GM23338 (cell line): Measurements from ENCODE around the gene DNAH17. TPM values are rescaled to one million over a fixed set of nuclear protein-coding genes. Genes with fewer than 3 reads are reported as not detected.

Source experiments
- ATAC-seq: fragments of 200-7000 bp; cut with Tn5 transposase; 3 replicates; pipeline ENCODE4 v1.9.1; 2020
- DNase-seq: peaks from one replicate; pipeline ENCODE4 v3.0.0-alpha.2; 2015; ENCODE audit warnings: low spot score
- H2AFZ ChIP-seq: fragments of 200-600 bp; sonication (generic); 2 replicates; pipeline ENCODE4 v1.8.0; 2016; ENCODE audit warnings: antibody characterized with exemption, mild to moderate bottlenecking, moderate library complexity
- H3F3A ChIP-seq: fragments of 200-600 bp; sonication (generic); replicated peaks from 2 replicates; pipeline ENCODE4 v1.8.0; 2017; ENCODE audit warnings: antibody characterized with exemption, mixed run types, low read depth
- H3K27ac ChIP-seq: fragments of 200-600 bp; sonication (generic); 2 replicates; pipeline ENCODE4 v1.6.1; 2016; ENCODE audit warnings: low read depth
- H3K27me3 ChIP-seq: fragments of 200-600 bp; sonication (generic); 2 replicates; pipeline ENCODE4 v1.8.0; 2016; ENCODE audit warnings: mild to moderate bottlenecking, mixed run types, moderate library complexity; ENCODE audit not compliant: insufficient read depth
- H3K36me3 ChIP-seq: fragments of 200-600 bp; sonication (generic); 2 replicates; pipeline ENCODE4 v1.8.0; 2016; ENCODE audit warnings: mild to moderate bottlenecking; ENCODE audit not compliant: insufficient read depth
- H3K4me1 ChIP-seq: fragments of 200-600 bp; sonication (generic); 2 replicates; pipeline ENCODE4 v1.8.0; 2016; ENCODE audit warnings: mild to moderate bottlenecking, moderate library complexity; ENCODE audit not compliant: insufficient read depth
- H3K4me2 ChIP-seq: fragments of 200-600 bp; sonication (generic); 2 replicates; pipeline ENCODE4 v1.7.1; 2017; ENCODE audit warnings: mixed run types
- H3K4me3 ChIP-seq: fragments of 200-600 bp; sonication (generic); 2 replicates; pipeline ENCODE4 v1.6.1; 2016; ENCODE audit warnings: mixed run types
- H3K79me2 ChIP-seq: fragments of 200-600 bp; sonication (generic); replicated peaks from 2 replicates; pipeline ENCODE4 v1.8.0; 2017; ENCODE audit warnings: mild to moderate bottlenecking; ENCODE audit not compliant: insufficient read depth
- H3K9me2 ChIP-seq: fragments of 200-600 bp; sonication (generic); 2 replicates; pipeline ENCODE4 v1.8.0; 2017; ENCODE audit not compliant: insufficient read depth
- H4K20me1 ChIP-seq: fragments of 200-600 bp; sonication (generic); replicated peaks from 2 replicates; pipeline ENCODE4 v1.8.0; 2017; ENCODE audit warnings: mild to moderate bottlenecking; ENCODE audit not compliant: insufficient read depth
- H3K27ac Mint-ChIP-seq: 2 replicates; pipeline ENCODE4 v1.8.0; 2020; ENCODE audit warnings: inconsistent platforms, mild to moderate bottlenecking, moderate library complexity, mixed read lengths
- H3K27me3 Mint-ChIP-seq: 3 replicates; pipeline ENCODE4 v1.8.0; 2022; ENCODE audit warnings: low read depth, mild to moderate bottlenecking, moderate library complexity, mixed read lengths, inconsistent platforms; ENCODE audit not compliant: insufficient read depth, poor library complexity
- H3K36me3 Mint-ChIP-seq: 3 replicates; pipeline ENCODE4 v1.8.0; 2021; ENCODE audit warnings: low read depth, mild to moderate bottlenecking, inconsistent platforms, moderate library complexity, mixed read lengths
- H3K4me1 Mint-ChIP-seq: 3 replicates; pipeline ENCODE4 v1.8.0; 2020; ENCODE audit warnings: mild to moderate bottlenecking, inconsistent platforms, mixed read lengths
- H3K4me3 Mint-ChIP-seq: 3 replicates; pipeline ENCODE4 v1.8.0; 2021; ENCODE audit warnings: moderate library complexity, mild to moderate bottlenecking, inconsistent platforms, mixed read lengths
- H3K9me3 Mint-ChIP-seq: 3 replicates; pipeline ENCODE4 v1.8.0; 2020; ENCODE audit warnings: moderate library complexity, mild to moderate bottlenecking, inconsistent platforms, mixed read lengths
- CREB1 ChIP-seq: fragments of 250-450 bp; sonication (Bioruptor Pico); IDR thresholded peaks from 2 replicates; pipeline ENCODE4 v1.5.0; 2020; ENCODE audit warnings: low read depth, mild to moderate bottlenecking, moderate library complexity
- EZH2 ChIP-seq: fragments of 200-600 bp; sonication (generic); IDR thresholded peaks from one replicate; pipeline ENCODE4 v1.8.0; 2017; ENCODE audit warnings: antibody characterized with exemption, mild to moderate bottlenecking, low read depth; ENCODE audit not compliant: unreplicated experiment
- EZH2phosphoT487 ChIP-seq: fragments of 200-600 bp; sonication (generic); IDR thresholded peaks from one replicate; pipeline ENCODE4 v1.8.1; 2018; ENCODE audit warnings: antibody characterized with exemption; ENCODE audit not compliant: unreplicated experiment
- JUNB ChIP-seq: IDR thresholded peaks from one replicate; pipeline ENCODE4 v1.6.1; 2016; ENCODE audit warnings: antibody characterized with exemption; ENCODE audit not compliant: unreplicated experiment
- NANOG ChIP-seq: IDR thresholded peaks from 2 replicates; pipeline ENCODE4 v1.6.1; 2016; ENCODE audit warnings: antibody characterized with exemption, borderline replicate concordance
- POLR2AphosphoS5 ChIP-seq: IDR thresholded peaks from 2 replicates; pipeline ENCODE4 v1.6.1; 2016; ENCODE audit warnings: antibody characterized with exemption, low read depth
- REST ChIP-seq: IDR thresholded peaks from one replicate; pipeline ENCODE4 v1.6.1; 2018; ENCODE audit warnings: antibody characterized with exemption; ENCODE audit not compliant: unreplicated experiment
- STAT1 ChIP-seq: IDR thresholded peaks from one replicate; pipeline ENCODE4 v1.6.1; 2016; ENCODE audit warnings: antibody characterized with exemption; ENCODE audit not compliant: unreplicated experiment
- ZNF114 ChIP-seq: fragments of 250-450 bp; sonication (Bioruptor Pico); IDR thresholded peaks from 2 replicates; pipeline ENCODE4 v1.5.0; 2020; ENCODE audit warnings: mild to moderate bottlenecking, moderate library complexity
- ZNF331 ChIP-seq: fragments of 250-450 bp; sonication (Bioruptor Pico); IDR thresholded peaks from 2 replicates; pipeline ENCODE4 v1.5.0; 2020; ENCODE audit warnings: low read depth, mild to moderate bottlenecking, moderate library complexity
- ZNF462 ChIP-seq: fragments of 250-450 bp; sonication (Bioruptor Pico); IDR thresholded peaks from 2 replicates; pipeline ENCODE4 v1.5.0; 2020; ENCODE audit warnings: mild to moderate bottlenecking, moderate library complexity
- polyA plus RNA-seq: library from polyadenylated mRNA; unstranded; fragments of >200 nt; fragmentation: Nextera tagmentation; extraction: Ambion mirVana; gene quantifications from 2 replicates; pipeline ENCODE4 v1.2.1, GENCODE V29; 2016
- total RNA-seq: library from RNA; depleted of rRNA; stranded (reverse); fragments of >200 nt; shearing (Covaris generic); gene quantifications from 2 replicates; pipeline ENCODE4 v1.2.3, GENCODE V29; 2014
- TF ChIP-seq, protein P1 (sequence below): IDR thresholded peaks from 2 replicates; pipeline ENCODE4 v1.6.1; 2016; ENCODE audit warnings: antibody characterized with exemption
- TF ChIP-seq, protein P2 (sequence below), 2 experiments: fragments of 200-600 bp in 1 of 2; sonication (generic) in 1 of 2; conservative IDR thresholded peaks; 2 replicates each; pipeline versions ENCODE4 v1.5.1 to v1.6.1; 2016 to 2017; ENCODE audit warnings: antibody characterized with exemption in 2 of 2, low read depth in 2 of 2, mild to moderate bottlenecking in 2 of 2, moderate library complexity in 1 of 2

The DNAH17 gene
- total and polyA plus RNA-seq, 2 experiments from 2014 or later, result 0.59 to 2.0 TPM

DNA sequence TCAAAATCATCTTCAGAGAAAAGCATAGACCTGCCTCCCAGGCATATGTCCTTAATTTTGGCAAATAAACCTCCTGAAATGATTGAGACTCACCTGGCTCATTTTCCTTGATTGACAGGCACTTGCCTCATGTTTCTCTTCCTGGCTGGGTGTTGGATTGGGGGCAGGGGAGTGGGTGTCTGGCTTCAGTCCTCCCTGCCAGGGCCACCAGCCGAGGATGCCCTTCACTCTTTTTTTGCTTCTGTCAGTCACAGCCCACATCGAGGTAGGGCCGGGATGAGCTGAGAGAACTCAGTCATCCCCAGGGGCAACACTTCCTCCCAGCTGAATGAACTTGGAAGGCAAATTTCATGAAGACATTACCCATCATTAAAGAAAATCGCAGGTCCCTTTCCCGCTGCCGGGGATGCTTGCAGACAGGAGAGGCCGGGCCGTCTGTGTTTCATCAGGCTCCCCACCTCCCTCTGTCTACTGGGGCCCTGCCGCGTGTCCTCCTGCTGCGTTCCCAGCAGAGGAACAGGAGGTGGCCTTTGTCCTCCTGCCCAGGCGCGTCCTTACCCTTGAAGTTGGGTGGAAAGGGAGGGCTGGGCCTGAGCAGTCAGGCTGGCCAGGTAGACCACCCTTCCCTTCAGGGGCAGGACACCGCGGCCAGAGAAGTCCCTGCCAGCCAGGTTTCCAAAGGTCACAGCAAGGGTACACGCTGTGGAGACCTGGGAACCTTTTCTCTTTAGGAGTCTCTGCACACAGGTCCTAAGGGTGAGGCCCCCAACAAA is 11.2 kb upstream of the DNAH17 start:
- Histone ChIP-seq H2AFZ (no peak overlapping the region), H3K27me3 (no peaks in the 10 kb centered on the region), H3K27ac (no peak overlapping the region), H3K79me2 (no peaks in the 10 kb centered on the region), H3F3A (no peaks in the 10 kb centered on the region), H3K9me2 (0 out of 2 replicates have a peak, but pooled peaks cover 1% of the 10 kb centered on the region), H3K4me3 (no peak overlapping the region), H4K20me1 (no peaks in the 10 kb centered on the region), H3K4me1 (no peaks in the 10 kb centered on the region), H3K4me2 (no peak overlapping the region), H3K36me3 (no peaks in the 10 kb centered on the region)
- peaks cover 7% of the 10 kb centered on the region for H3K27me3 Mint-ChIP-seq
- no peaks in the 10 kb centered on the region; the same call in 1 of the 3 replicates for H3K9me3 Mint-ChIP-seq
- TF ChIP-seq, protein P1, sequence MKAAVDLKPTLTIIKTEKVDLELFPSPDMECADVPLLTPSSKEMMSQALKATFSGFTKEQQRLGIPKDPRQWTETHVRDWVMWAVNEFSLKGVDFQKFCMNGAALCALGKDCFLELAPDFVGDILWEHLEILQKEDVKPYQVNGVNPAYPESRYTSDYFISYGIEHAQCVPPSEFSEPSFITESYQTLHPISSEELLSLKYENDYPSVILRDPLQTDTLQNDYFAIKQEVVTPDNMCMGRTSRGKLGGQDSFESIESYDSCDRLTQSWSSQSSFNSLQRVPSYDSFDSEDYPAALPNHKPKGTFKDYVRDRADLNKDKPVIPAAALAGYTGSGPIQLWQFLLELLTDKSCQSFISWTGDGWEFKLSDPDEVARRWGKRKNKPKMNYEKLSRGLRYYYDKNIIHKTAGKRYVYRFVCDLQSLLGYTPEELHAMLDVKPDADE, result no peak
- TF ChIP-seq, protein P2, sequence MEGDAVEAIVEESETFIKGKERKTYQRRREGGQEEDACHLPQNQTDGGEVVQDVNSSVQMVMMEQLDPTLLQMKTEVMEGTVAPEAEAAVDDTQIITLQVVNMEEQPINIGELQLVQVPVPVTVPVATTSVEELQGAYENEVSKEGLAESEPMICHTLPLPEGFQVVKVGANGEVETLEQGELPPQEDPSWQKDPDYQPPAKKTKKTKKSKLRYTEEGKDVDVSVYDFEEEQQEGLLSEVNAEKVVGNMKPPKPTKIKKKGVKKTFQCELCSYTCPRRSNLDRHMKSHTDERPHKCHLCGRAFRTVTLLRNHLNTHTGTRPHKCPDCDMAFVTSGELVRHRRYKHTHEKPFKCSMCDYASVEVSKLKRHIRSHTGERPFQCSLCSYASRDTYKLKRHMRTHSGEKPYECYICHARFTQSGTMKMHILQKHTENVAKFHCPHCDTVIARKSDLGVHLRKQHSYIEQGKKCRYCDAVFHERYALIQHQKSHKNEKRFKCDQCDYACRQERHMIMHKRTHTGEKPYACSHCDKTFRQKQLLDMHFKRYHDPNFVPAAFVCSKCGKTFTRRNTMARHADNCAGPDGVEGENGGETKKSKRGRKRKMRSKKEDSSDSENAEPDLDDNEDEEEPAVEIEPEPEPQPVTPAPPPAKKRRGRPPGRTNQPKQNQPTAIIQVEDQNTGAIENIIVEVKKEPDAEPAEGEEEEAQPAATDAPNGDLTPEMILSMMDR (conservative IDR thresholded peaks at IDR 0.05; ENCODE audit: low read depth in 2 of 2), result no peak
- TF ChIP-seq ZNF114 (CRISPR knock-in tag) (no peak), REST (no peak), ZNF331 (CRISPR knock-in tag) (no peak), POLR2AphosphoS5 (no peak), ZNF462 (no peak), EZH2 (no peak), NANOG (no peak), JUNB (no peak), STAT1 (no peak), CREB1 (CRISPR knock-in tag) (no peak), EZH2phosphoT487 (no peak)
- ATAC-seq (peak; percentile 28), DNase-seq (no peak)
- peaks cover 9% of the 10 kb centered on the region for H3K4me1 Mint-ChIP-seq
- H3K4me3 Mint-ChIP-seq, result no peak overlapping the region
- H3K36me3 Mint-ChIP-seq, result no peaks in the 10 kb centered on the region
- H3K27ac Mint-ChIP-seq, result no peak overlapping the region
